DND-41 (cell line): ENCODE measurements around the gene INSC.

Experiments used
- ATAC-seq: fragments of 200-7000 bp; cut with Tn5 transposase; 3 replicates; pipeline ENCODE4 v1.9.1; 2021; ENCODE audit warnings: low read depth; ENCODE audit not compliant: insufficient read depth
- DNase-seq: peaks from one replicate; pipeline ENCODE4 v3.0.0-alpha.2; 2020
- H2AFZ ChIP-seq: 2 replicates; pipeline ENCODE4 v1.6.0; 2012; ENCODE audit warnings: low read depth, low read length
- H3K27ac ChIP-seq: 2 replicates; pipeline ENCODE4 v1.5.1; 2012; ENCODE audit warnings: low read length, inconsistent platforms
- H3K27me3 ChIP-seq: fragments of 200-600 bp; sonication (generic); 2 replicates; pipeline ENCODE4 v1.6.0; 2012; ENCODE audit warnings: low read length, mild to moderate bottlenecking, inconsistent platforms; ENCODE audit not compliant: insufficient read depth, poor library complexity
- H3K36me3 ChIP-seq: 2 replicates; pipeline ENCODE4 v1.5.1; 2012; ENCODE audit warnings: low read length, inconsistent platforms; ENCODE audit not compliant: insufficient read depth
- H3K4me1 ChIP-seq: 2 replicates; pipeline ENCODE4 v1.5.1; 2012; ENCODE audit warnings: mild to moderate bottlenecking, low read length; ENCODE audit not compliant: insufficient read depth
- H3K4me2 ChIP-seq: 2 replicates; pipeline ENCODE4 v1.6.0; 2012; ENCODE audit warnings: mild to moderate bottlenecking, moderate library complexity, low read length, inconsistent platforms; ENCODE audit not compliant: insufficient read depth
- H3K4me3 ChIP-seq, 2 experiments: fragments of 200-600 bp in 1 of 2; shearing (Covaris generic) in 1 of 2; 2 replicates each; pipeline ENCODE4 v1.5.1; 2012 to 2016; ENCODE audit warnings: inconsistent platforms in 2 of 2, low read length in 2 of 2, mild to moderate bottlenecking in 2 of 2, low read depth in 1 of 2, moderate library complexity in 1 of 2
- H3K79me2 ChIP-seq: 2 replicates; pipeline ENCODE4 v1.6.0; 2012; ENCODE audit warnings: low read length, inconsistent platforms; ENCODE audit not compliant: insufficient read depth
- H3K9ac ChIP-seq: 2 replicates; pipeline ENCODE4 v1.6.0; 2012; ENCODE audit warnings: low read depth, mild to moderate bottlenecking, inconsistent platforms, low read length, moderate library complexity
- H3K9me3 ChIP-seq: 2 replicates; pipeline ENCODE4 v1.5.1; 2012; ENCODE audit warnings: low read length, moderate library complexity, mild to moderate bottlenecking, inconsistent platforms; ENCODE audit not compliant: insufficient read depth, severe bottlenecking
- H4K20me1 ChIP-seq: 2 replicates; pipeline ENCODE4 v1.6.0; 2012; ENCODE audit warnings: low read length; ENCODE audit not compliant: insufficient read depth
- EZH2 ChIP-seq: IDR thresholded peaks from 3 replicates; pipeline ENCODE4 v1.6.1; 2012; ENCODE audit warnings: borderline replicate concordance, low read depth, mild to moderate bottlenecking, moderate library complexity, low read length, inconsistent platforms; ENCODE audit not compliant: severe bottlenecking
- TF ChIP-seq, protein P1 (sequence below): IDR thresholded peaks from 2 replicates; pipeline ENCODE4 v1.5.1; 2012; ENCODE audit warnings: borderline replicate concordance, low read length, moderate library complexity, mild to moderate bottlenecking; ENCODE audit not compliant: poor library complexity, severe bottlenecking; ENCODE audit errors: extremely low read depth

INSC gene

GRCh38 chr11:15186146-15186545 lies 71.4 kb downstream of the INSC start:
- no peak for ATAC-seq
- Histone ChIP-seq H3K27me3 (peaks cover 13% of the 10 kb centered on the region), H3K36me3 (no peaks in the 10 kb centered on the region), H3K27ac (no peak overlapping the region), H4K20me1 (no peaks in the 10 kb centered on the region), H3K9ac (no peak overlapping the region), H3K79me2 (no peaks in the 10 kb centered on the region), H3K9me3 (no peaks in the 10 kb centered on the region), H3K4me2 (no peak overlapping the region), H3K4me1 (no peaks in the 10 kb centered on the region), H2AFZ (no peak overlapping the region), H3K4me3 (no peak overlapping the region)
- no peak for DNase-seq
- TF ChIP-seq EZH2 = no peak
- TF ChIP-seq, protein P1, sequence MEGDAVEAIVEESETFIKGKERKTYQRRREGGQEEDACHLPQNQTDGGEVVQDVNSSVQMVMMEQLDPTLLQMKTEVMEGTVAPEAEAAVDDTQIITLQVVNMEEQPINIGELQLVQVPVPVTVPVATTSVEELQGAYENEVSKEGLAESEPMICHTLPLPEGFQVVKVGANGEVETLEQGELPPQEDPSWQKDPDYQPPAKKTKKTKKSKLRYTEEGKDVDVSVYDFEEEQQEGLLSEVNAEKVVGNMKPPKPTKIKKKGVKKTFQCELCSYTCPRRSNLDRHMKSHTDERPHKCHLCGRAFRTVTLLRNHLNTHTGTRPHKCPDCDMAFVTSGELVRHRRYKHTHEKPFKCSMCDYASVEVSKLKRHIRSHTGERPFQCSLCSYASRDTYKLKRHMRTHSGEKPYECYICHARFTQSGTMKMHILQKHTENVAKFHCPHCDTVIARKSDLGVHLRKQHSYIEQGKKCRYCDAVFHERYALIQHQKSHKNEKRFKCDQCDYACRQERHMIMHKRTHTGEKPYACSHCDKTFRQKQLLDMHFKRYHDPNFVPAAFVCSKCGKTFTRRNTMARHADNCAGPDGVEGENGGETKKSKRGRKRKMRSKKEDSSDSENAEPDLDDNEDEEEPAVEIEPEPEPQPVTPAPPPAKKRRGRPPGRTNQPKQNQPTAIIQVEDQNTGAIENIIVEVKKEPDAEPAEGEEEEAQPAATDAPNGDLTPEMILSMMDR = no peak

- TF ChIP-seq EZH2 = no peak
- TF ChIP-seq, protein P1 = no peak
- Histone ChIP-seq H3K9me3 (no peaks in the 10 kb centered on the region), H3K4me3 (no peak overlapping the region), H3K27me3 (peaks cover 8% of the 10 kb centered on the region), H3K79me2 (no peaks in the 10 kb centered on the region), H2AFZ (no peak overlapping the region), H3K9ac (no peak overlapping the region), H3K4me2 (no peak overlapping the region), H3K27ac (no peak overlapping the region), H3K36me3 (no peaks in the 10 kb centered on the region), H3K4me1 (no peaks in the 10 kb centered on the region), H4K20me1 (no peaks in the 10 kb centered on the region)
- no peak for ATAC-seq
- DNase-seq = no peak
These were observed 74.5 kb downstream of the INSC start for GRCh38 chr11:15189189-15189588.

DNA sequence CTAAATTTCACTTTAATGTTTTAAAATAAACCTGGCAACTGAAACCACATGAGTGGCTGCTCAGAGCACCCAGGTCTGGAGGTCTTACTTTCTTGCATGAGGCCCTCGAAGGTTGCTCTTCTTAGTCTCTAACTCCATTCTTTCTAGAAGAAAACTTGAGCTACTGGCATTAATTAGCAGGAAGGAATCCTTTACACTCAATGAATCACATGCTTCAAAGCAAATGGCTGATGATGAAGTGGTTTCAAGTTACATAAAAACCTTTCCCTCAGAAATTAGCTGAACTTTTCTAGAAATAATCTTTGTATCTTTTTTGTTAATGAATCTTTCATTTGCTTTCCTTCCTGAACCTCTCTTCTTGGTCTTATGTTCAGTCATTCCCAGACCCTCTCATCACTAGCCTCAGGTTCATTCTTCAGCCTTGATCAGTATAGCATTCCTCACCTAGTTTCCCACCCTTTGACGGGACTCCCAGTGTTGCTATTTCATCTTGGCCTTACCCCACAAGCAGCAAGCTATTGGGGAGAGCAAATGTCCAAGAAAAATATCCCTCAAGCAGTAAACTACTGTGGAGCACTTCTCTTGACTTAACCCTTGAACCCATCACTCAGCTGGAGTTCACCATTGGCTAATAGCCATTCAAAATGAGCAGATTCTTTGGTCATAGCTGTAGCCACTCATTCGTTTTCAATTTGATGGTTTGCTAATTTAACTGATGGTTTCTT lies 75.1 kb downstream of the INSC start:
- Histone ChIP-seq H3K4me2 (no peak overlapping the region), H3K4me3 (no peak overlapping the region), H3K79me2 (no peaks in the 10 kb centered on the region), H3K9ac (no peak overlapping the region), H3K9me3 (no peaks in the 10 kb centered on the region), H3K27ac (no peak overlapping the region), H2AFZ (no peak overlapping the region), H3K4me1 (no peaks in the 10 kb centered on the region), H4K20me1 (no peaks in the 10 kb centered on the region), H3K27me3 (peaks cover 8% of the 10 kb centered on the region), H3K36me3 (no peaks in the 10 kb centered on the region)
- TF ChIP-seq, protein P1 = no peak
- TF ChIP-seq EZH2 = no peak
- DNase-seq = no peak
- no peak for ATAC-seq

- Histone ChIP-seq H3K4me1 (no peaks in the 10 kb centered on the region), H3K27me3 (peaks cover 8% of the 10 kb centered on the region), H3K9me3 (no peaks in the 10 kb centered on the region), H3K79me2 (no peaks in the 10 kb centered on the region), H3K27ac (no peak overlapping the region), H4K20me1 (no peaks in the 10 kb centered on the region), H3K4me2 (no peak overlapping the region), H2AFZ (no peak overlapping the region), H3K36me3 (no peaks in the 10 kb centered on the region), H3K4me3 (no peak overlapping the region), H3K9ac (no peak overlapping the region)
- TF ChIP-seq EZH2 = no peak
- TF ChIP-seq, protein P1 = no peak
- no peak for ATAC-seq
- no peak for DNase-seq
These were observed 75.9 kb downstream of the INSC start for GRCh38 chr11:15190611-15191010.
